ENCODE measurements around the gene RNF10.
"Not testable (repeated sequence)": the region's sequence is repeated elsewhere in the genome, so short reads cannot be mapped to it uniquely, and the experiment has no call there.

The RNF10 gene

GRCh38 chr12:120617193-120617592 is 83.0 kb downstream of the RNF10 start:
- DNase-seq: not testable (repeated sequence)

GRCh38 chr12:120617767-120618166 is 83.6 kb downstream of the RNF10 start:
- DNase-seq: not testable (repeated sequence)

DNA sequence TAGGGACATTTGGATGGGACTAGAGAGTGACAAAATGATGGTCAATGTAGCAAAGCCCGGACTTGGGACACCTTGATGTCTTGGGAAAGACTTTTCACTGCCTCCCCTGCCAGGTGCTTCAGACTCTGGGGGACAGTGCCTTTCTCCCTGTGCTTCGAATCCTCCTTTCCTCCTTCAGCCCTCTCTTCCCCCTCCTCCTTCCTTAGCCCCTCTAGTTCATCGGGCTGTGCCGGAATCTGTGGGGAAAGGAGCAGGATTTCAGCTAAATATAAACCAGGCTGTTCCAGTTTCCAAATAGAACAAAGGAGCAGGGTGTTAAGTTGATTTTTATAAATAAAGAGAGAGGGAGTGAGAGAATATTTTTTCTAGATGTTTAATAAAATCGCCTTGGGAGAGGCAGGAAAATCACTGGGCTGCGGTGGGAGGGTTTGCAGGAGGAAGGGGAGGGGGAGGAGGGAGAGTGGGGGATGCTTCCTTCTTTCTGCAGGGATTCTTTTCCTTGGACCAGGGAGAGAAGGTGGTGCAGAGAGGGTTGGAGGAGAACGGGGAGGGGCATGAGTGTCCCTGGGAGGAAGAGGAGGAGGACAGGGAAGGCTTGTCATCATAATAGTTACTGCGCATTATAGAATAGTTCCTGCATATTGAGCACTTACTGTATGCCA is 84.9 kb downstream of the RNF10 start:
- no peak for DNase-seq

GRCh38 chr12:120620624-120621023 is 86.5 kb downstream of the RNF10 start:
- DNase-seq: no peak

GRCh38 chr12:120625557-120626419 is 91.6 kb downstream of the RNF10 start:
- DNase-seq: no peak

All from right hindlimb (tissue), 1 donor.